Gastrocnemius medialis (tissue), 4 donors: Measurements from ENCODE around the gene PSME3IP1.

Source experiments
- POLR2A ChIP-seq, 2 donors: fragments of 450-650 bp; IDR thresholded peaks; one replicate each; pipeline ENCODE4 v1.6.1; 2017; ENCODE audit warnings: antibody characterized with exemption in 2 of 2, mild to moderate bottlenecking in 2 of 2, moderate library complexity in 2 of 2
- TF ChIP-seq, protein P1 (sequence below), 5 experiments: fragments of 450-650 bp in 3 of 5; fragments of 200-600 bp in 2 of 5; sonication (generic) in 2 of 5; IDR thresholded peaks in 4 of 5; conservative IDR thresholded peaks in 1 of 5; 1 replicate in 4 of 5; 2 replicates in 1 of 5; pipeline ENCODE4 v1.5.1; 2016 to 2019; ENCODE audit warnings: antibody characterized with exemption in 5 of 5, mild to moderate bottlenecking in 3 of 5, moderate library complexity in 3 of 5

DNA sequence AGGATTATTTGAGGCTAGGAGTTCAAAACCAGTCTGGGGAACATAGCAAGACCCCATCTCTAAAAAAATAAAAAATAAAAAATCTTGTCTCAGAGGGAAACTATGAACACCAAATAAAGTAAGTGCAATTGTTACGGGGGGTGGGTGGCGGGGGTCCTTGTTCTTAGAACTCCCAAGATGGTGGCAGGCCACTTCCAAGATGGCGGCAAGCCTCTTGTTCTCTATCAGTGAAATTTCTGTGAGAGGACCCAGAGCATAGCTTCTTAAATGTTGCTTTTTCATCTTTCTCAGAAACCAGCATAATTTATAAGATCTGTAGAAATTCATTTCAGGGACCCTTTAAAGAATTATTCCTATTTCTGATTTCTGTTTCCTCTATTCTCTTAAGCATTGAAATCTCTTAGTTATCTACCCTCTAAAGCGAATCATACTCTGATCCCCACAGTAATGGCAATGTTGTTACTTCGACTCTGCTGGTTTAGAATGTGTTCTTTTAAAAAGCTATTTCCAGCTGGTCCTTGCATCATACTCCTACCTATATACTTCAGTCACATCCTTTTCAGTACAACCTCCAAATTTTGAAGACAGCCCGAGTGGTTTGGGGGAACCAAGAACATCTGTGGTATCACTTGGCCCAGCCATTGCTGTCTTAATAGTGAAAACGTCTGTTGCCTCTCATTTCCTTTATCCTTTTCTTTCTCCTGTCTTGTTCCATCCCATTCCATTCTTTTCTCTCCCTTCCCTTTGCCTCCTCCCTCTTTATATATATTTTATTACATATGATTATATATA is 16.5 kb upstream of the PSME3IP1 start:
- TF ChIP-seq, protein P1, sequence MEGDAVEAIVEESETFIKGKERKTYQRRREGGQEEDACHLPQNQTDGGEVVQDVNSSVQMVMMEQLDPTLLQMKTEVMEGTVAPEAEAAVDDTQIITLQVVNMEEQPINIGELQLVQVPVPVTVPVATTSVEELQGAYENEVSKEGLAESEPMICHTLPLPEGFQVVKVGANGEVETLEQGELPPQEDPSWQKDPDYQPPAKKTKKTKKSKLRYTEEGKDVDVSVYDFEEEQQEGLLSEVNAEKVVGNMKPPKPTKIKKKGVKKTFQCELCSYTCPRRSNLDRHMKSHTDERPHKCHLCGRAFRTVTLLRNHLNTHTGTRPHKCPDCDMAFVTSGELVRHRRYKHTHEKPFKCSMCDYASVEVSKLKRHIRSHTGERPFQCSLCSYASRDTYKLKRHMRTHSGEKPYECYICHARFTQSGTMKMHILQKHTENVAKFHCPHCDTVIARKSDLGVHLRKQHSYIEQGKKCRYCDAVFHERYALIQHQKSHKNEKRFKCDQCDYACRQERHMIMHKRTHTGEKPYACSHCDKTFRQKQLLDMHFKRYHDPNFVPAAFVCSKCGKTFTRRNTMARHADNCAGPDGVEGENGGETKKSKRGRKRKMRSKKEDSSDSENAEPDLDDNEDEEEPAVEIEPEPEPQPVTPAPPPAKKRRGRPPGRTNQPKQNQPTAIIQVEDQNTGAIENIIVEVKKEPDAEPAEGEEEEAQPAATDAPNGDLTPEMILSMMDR (IDR thresholded peaks at IDR 0.05 in 4 of 5, conservative IDR thresholded peaks at IDR 0.05 in 1 of 5) = no peak
- TF ChIP-seq POLR2A (IDR thresholded peaks at IDR 0.05) = no peak
